ENCODE results near the gene TRIM62. TPM values are rescaled to one million over a fixed set of nuclear protein-coding genes. Genes with fewer than 3 reads are reported as not detected.

TRIM62 gene
- total RNA-seq, 1 donor from 2014 or later: 10.8 TPM

DNA sequence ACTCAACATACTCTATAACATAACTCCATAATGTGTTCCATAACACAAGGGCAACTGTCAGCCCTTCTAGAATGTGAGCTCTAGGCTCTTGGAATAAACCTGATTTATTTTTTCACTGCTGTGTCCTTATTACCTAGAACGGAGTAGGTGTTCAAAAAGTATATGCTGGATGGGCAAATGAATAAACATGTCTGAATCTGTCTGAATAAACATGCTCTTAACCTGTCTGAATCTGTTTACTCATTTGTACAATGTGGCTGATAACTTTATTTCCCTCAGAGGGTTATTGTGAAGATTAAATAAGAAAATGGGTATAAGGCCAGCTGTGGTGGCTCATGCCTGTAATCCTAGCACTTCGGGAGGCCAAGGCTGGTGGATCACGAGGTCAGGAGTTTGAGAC is 58.6 kb downstream of the TRIM62 start:
- Mint-ChIP-seq H3K4me1 (ENCODE audit: unreplicated experiment) (peaks cover 1% of the 10 kb centered on the region), H3K4me3 (ENCODE audit: unreplicated experiment) (no peak overlapping the region), H3K36me3 (ENCODE audit: low read depth, unreplicated experiment) (peaks cover under 1% of the 10 kb centered on the region), H3K27me3 (ENCODE audit: unreplicated experiment) (peaks cover 10% of the 10 kb centered on the region), H3K9me3 (ENCODE audit: unreplicated experiment) (no peaks in the 10 kb centered on the region), H3K27ac (ENCODE audit: unreplicated experiment) (no peak overlapping the region)
- no peak for DNase-seq (ENCODE audit: low spot score)
- TF ChIP-seq, protein P1, sequence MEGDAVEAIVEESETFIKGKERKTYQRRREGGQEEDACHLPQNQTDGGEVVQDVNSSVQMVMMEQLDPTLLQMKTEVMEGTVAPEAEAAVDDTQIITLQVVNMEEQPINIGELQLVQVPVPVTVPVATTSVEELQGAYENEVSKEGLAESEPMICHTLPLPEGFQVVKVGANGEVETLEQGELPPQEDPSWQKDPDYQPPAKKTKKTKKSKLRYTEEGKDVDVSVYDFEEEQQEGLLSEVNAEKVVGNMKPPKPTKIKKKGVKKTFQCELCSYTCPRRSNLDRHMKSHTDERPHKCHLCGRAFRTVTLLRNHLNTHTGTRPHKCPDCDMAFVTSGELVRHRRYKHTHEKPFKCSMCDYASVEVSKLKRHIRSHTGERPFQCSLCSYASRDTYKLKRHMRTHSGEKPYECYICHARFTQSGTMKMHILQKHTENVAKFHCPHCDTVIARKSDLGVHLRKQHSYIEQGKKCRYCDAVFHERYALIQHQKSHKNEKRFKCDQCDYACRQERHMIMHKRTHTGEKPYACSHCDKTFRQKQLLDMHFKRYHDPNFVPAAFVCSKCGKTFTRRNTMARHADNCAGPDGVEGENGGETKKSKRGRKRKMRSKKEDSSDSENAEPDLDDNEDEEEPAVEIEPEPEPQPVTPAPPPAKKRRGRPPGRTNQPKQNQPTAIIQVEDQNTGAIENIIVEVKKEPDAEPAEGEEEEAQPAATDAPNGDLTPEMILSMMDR (IDR thresholded peaks at IDR 0.05; ENCODE audit: unreplicated experiment): no peak

DNA sequence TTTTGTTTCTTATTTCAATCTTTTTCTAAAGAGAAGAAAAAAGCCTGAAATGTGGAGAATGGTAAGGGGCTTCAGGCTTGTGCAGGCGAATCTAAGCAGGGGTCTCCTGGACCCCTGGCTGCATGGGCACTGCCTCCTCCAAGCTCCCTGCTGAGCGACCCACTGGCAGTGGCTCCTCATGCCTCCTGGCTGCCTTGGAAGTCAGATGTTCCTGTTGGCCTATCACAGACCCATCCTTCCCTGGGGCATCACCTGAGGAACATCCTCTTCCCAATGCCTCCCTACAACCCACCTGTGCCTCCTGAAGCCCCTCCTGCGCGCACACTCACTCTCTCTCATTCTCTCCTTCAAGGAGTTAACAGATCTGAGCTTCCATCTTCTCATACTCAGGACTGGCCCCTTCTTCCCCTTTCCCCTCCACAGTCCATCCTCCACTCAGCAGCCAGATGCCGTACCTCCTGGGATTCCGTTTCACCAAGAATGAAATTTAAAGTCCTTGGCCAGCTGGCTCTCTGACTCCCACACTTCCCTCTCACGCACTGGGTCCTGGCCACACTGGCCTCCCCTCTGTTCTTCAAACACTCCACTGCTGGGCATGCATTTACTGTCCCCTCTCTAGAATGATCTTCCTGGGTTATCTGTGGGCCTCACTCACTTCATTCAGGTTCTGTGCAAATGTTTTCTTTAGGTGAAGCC is 59.2 kb downstream of the TRIM62 start:
- TF ChIP-seq, protein P1 (IDR thresholded peaks at IDR 0.05; ENCODE audit: unreplicated experiment): no peak
- no peak overlapping the region for H3K27ac Mint-ChIP-seq (ENCODE audit: unreplicated experiment)
- DNase-seq (ENCODE audit: low spot score): no peak
- H3K4me3 Mint-ChIP-seq (ENCODE audit: unreplicated experiment): no peak overlapping the region
- H3K27me3 Mint-ChIP-seq (ENCODE audit: unreplicated experiment): peaks cover 10% of the 10 kb centered on the region
- H3K36me3 Mint-ChIP-seq (ENCODE audit: low read depth, unreplicated experiment): peaks cover 4% of the 10 kb centered on the region
- H3K4me1 Mint-ChIP-seq (ENCODE audit: unreplicated experiment): peaks cover 4% of the 10 kb centered on the region
- no peaks in the 10 kb centered on the region for H3K9me3 Mint-ChIP-seq (ENCODE audit: unreplicated experiment)

DNA sequence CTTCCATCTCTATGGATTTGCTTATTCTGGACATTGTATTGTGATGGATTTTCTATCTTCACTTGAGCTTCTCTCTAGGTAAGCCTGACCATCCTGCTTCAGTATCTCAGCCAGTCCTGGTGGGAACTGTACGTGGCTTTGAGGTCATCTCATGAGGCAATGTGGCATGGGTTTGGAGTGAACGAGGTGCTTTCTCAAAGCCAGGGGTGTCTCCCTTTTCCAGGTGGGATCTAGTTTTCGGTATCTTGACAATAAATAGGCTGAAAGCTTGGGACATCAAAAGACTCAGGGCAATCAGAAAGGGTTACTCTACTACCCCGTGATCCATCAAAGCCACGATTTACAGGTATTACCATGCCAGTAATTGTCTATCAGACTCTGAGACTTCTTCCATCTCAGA is 60.1 kb downstream of the TRIM62 start:
- no peak overlapping the region for H3K4me3 Mint-ChIP-seq (ENCODE audit: unreplicated experiment)
- TF ChIP-seq, protein P1 (IDR thresholded peaks at IDR 0.05; ENCODE audit: unreplicated experiment): no peak
- no peaks in the 10 kb centered on the region for H3K9me3 Mint-ChIP-seq (ENCODE audit: unreplicated experiment)
- H3K4me1 Mint-ChIP-seq (ENCODE audit: unreplicated experiment): peaks cover 4% of the 10 kb centered on the region
- DNase-seq (ENCODE audit: low spot score): no peak
- peaks cover 4% of the 10 kb centered on the region for H3K36me3 Mint-ChIP-seq (ENCODE audit: low read depth, unreplicated experiment)
- peaks cover 10% of the 10 kb centered on the region for H3K27me3 Mint-ChIP-seq (ENCODE audit: unreplicated experiment)
- H3K27ac Mint-ChIP-seq (ENCODE audit: unreplicated experiment): no peak overlapping the region

DNA sequence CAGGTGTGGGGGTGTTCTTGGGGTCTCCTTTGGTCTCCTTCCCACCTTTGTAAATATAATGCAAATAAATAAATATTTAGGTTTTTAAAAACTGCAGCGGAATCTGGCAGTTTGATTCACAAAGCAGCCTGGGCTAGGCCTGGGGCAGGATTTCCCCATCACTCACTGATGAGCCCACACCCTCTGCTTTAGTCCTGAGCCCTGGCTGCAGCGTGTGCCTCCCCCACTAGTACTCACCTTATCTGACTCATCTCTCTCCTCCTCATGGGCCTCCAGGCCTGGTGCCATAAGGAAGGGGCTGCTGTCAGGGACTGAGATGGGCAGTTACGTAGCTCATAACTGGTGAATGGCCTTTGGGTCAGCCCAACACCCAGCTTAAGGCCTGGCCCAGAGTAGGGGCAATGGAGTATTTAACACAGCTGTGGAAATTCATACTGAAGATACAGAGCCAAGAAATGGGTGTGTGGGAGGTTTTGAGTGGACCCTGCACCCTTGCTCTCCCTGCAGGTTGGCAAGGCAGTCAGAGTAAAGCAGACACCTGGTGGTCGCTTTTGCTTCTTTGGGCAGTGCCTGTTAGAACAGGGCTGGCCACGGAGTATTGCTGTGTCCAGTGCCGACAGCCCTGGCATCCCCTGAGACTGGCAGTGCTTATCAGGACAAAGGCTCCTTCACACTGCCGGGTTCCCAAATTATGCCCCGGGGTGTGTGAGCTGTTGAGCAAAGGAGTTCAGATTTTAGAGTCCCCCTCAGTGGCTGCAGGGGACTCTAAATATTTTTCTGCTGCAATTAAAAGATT is 61.2 kb downstream of the TRIM62 start:
- H3K36me3 Mint-ChIP-seq (ENCODE audit: low read depth, unreplicated experiment): peaks cover 4% of the 10 kb centered on the region
- H3K9me3 Mint-ChIP-seq (ENCODE audit: unreplicated experiment): no peaks in the 10 kb centered on the region
- peaks cover 4% of the 10 kb centered on the region for H3K4me1 Mint-ChIP-seq (ENCODE audit: unreplicated experiment)
- TF ChIP-seq, protein P1 (IDR thresholded peaks at IDR 0.05; ENCODE audit: unreplicated experiment): no peak
- no peak for DNase-seq (ENCODE audit: low spot score)
- H3K4me3 Mint-ChIP-seq (ENCODE audit: unreplicated experiment): no peak overlapping the region
- H3K27ac Mint-ChIP-seq (ENCODE audit: unreplicated experiment): no peak overlapping the region
- peaks cover 10% of the 10 kb centered on the region for H3K27me3 Mint-ChIP-seq (ENCODE audit: unreplicated experiment)

Data from endothelial cell (in vitro differentiated cells).